ENCODE measurements around the gene WDFY2.
"Not testable (repeated sequence)": the region's sequence is repeated elsewhere in the genome, so short reads cannot be mapped to it uniquely, and the experiment has no call there.

Gene WDFY2

DNA sequence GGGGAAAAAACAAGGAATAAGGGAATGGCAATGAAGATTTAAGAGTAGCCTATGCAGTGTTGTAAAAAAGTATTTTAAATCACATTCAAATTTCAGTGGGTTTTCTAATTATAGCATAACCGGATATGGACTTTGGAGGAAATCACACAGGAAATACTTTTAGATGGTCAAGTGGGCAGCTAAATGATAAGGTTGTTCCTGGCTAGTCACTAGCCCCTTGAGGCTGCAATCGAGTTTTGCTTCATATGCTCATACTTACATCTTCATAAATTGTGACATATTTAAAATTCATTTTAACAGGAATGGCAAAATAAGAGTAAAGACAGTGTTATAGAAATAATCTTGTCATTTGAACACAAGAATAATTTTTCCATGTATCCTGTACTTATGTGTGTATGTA, 88.9 kb downstream of the WDFY2 start:
- no peak for DNase-seq

GRCh38 chr13:51674276-51674675, 90.0 kb downstream of the WDFY2 start:
- DNase-seq, result no peak

DNA sequence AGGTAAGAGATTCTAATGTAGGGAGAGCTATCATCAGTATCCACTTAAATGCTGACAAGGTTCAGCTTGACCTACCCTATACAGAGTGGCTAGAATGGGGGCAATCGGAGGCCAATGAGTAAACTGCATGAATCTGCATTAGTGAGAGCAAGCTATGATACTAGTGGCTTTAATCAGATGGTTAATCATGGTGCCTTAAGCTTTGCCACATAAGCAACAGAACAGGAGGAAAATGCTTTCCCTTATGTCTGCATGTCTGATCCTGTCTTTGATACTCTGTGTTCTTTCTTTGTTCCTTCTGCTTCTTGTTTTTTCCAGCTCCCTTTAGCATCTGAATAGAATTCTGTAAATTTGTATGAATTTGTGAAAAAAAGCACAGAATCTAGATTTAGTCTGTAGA, 91.1 kb downstream of the WDFY2 start:
- DNase-seq, result no peak

GRCh38 chr13:51675877-51676276, 91.6 kb downstream of the WDFY2 start:
- no peak for DNase-seq

DNA sequence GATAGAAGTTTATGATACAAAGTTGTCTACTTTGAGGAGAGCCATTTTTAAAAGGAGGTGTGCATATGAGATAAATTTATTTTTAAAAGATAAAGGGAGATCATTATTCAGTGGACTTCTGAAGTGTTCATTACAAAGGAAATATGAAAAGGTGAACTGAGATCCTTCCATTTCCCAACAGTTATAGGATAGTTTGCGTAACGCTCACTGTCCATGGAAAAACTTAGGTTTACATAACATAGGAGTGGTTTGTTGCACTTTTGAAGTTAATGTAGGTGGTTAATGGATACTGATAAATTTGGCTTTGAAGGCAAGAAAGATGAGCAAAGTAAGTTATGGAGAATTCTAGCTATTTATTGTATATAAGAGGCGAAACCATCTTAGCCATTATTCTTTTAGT, 92.5 kb downstream of the WDFY2 start:
- DNase-seq, result no peak

- DNase-seq, result no peak
These were observed 94.2 kb downstream of the WDFY2 start for GRCh38 chr13:51678420-51678819.

- DNase-seq, result no peak
These were observed 95.4 kb downstream of the WDFY2 start for GRCh38 chr13:51679616-51680015.

- DNase-seq, result no peak
These were observed 96.9 kb downstream of the WDFY2 start for GRCh38 chr13:51681037-51681678.

DNA sequence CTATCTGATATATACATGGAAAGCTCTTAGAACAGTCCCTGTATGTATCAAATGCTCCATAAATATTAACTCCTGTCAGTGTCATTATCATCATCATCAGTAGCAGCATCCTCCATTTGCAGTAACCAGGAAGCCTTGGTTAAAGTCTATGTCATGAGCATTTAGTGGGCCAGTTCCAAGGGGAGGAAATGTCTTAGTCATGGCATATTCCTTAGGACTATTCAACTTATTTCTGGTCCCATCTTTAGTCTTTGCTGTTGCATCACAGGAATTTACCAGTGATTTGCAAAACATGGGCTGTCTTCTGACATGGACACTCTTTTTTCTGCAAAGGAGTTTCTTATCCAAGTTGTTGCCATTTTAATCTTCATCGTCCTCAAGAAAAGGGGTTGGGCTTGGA, 98.4 kb downstream of the WDFY2 start:
- DNase-seq, result no peak

- DNase-seq, result no peak
These were observed 99.3 kb downstream of the WDFY2 start for GRCh38 chr13:51683597-51683996.

DNA sequence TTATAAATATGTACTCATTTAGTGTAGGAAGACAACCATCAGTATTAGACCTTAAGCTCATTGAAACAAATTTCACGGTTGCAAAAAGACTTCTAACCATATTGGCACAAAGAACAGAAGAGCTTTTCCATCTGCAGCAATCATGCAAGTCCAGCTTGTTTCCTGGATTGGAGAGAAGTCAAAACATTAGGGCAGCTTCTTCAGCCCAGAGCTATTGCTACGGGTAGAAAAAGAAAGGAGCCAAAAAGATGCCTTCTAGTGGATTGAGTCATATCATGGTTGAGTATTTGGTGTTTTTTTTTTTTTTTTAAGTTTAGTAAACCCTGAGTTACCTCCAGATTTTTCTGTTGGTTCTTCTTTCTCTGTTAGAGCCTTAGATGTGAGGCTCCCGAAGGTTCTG, 99.8 kb downstream of the WDFY2 start:
- no peak for DNase-seq

DNA sequence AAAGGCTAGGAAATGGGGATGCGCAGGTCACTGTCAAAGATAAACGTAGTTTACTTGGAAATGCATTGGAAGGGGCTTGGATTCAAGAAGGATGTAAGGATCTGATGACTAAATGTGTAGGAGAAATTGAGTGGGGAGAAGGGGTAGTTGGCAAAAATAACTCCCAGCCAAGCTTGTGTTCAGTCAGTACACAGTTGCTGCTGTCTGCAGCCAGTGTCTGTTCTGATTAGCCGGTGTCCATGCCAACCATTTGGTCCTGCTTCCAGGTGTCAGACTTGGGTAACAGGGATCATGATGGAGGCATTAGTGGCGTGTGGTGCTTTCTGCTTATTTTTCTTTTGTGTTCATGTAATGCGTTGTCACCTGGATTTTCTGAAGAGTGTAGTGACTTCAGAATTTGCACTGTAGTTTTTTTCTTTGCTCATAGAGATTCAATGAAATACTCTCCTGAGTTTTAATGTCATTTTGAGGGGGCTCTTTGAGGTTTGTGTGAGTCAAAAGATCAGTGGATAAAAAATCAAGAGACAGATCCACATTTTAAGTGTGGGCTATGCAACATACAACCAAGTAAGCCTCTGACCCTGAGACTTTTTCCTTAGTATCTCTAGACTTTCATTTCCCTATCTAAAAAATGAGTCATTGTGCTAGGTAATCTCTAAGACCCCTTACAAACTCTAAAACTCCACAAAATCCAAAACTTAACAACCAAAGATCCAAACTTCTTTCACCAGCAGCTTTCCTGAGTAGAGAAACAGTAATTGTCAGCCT, 103.9 kb downstream of the WDFY2 start:
- no peak for DNase-seq

GRCh38 chr13:51688937-51689662, 104.8 kb downstream of the WDFY2 start:
- no peak for DNase-seq

- DNase-seq, result no peak
These were observed 105.4 kb downstream of the WDFY2 start for GRCh38 chr13:51689663-51689996.

GRCh38 chr13:51695677-51696076, 111.4 kb downstream of the WDFY2 start:
- not testable (repeated sequence) for DNase-seq

DNA sequence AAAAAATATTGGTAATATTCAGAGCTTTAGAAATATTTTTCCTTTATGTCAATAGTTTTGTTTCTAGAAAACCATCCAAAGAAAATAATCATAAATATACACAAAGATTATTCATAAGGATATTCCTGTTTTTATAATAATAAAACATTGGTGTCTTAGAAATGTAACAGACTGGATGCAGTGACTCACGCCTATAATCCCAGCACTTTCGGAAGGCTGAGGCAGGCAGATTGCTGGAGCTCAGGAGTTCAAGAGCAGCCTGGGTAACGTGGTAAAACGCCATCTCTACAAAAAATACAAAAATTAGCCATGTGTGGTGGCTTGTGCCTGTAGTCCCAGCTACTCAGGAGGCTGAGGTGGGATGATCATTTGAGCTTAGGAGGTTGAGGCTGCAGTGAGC, 112.9 kb downstream of the WDFY2 start:
- no peak for DNase-seq

GRCh38 chr13:51697855-51698254, 113.6 kb downstream of the WDFY2 start:
- DNase-seq, result no peak

- DNase-seq, result no peak
These were observed 114.1 kb downstream of the WDFY2 start for GRCh38 chr13:51698352-51698751.

GRCh38 chr13:51704399-51705313, 120.4 kb downstream of the WDFY2 start:
- DNase-seq, result no peak

DNA sequence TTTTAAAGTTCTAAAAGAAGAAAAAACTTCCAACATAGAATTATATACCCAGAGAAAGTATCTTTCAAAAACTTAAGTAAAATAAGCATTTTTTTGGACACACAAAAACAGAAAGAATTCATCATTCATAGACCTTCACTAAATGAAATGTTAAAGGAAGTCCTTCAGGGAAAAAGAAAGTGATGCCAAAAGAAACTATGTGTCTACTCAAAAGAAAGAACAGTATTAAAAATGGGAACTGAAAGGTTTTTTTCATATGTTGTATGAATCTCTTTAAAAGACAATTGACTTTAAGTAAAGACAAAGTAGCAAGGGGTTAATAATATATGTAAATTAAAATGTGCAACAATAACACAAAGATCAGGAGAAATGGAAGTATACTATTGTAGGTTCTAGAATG, 123.2 kb downstream of the WDFY2 start:
- no peak for DNase-seq

GRCh38 chr13:51713807-51714206, 129.5 kb downstream of the WDFY2 start:
- DNase-seq, result no peak

- DNase-seq, result no peak
These were observed 130.5 kb downstream of the WDFY2 start for GRCh38 chr13:51714663-51715168.

- no peak for DNase-seq
These were observed 131.4 kb downstream of the WDFY2 start for GRCh38 chr13:51715613-51716012.
